WTC11 (cell line): ENCODE results near the gene CX3CL1. TPM values are rescaled to one million over a fixed set of nuclear protein-coding genes. Genes with fewer than 3 reads are reported as not detected.

Source experiments
- ATAC-seq: fragments of 200-7000 bp; cut with Tn5 transposase; 2 replicates; pipeline ENCODE4 v1.10.0; 2021; ENCODE audit warnings: mild to moderate bottlenecking, moderate library complexity
- CTCF ChIA-PET: fragments of 300-600 bp; sonication (Branson Sonifier 250); formaldehyde crosslinking; loops from one replicate; lab custom pipeline; 2021; ENCODE audit warnings: antibody characterized with exemption; lab: Charles Lee
- POLR2A ChIA-PET: fragments of 350-600 bp; sonication (Branson Sonifier 250); formaldehyde crosslinking; loops from one replicate; lab custom pipeline; 2021; ENCODE audit warnings: antibody characterized with exemption; lab: Charles Lee
- DNase-seq: peaks from one replicate; pipeline ENCODE4 v3.0.0; 2021; ENCODE audit warnings: low spot score
- H3K27ac Mint-ChIP-seq: 2 replicates; pipeline ENCODE4 v1.8.0; 2021; ENCODE audit warnings: mixed read lengths
- H3K27me3 Mint-ChIP-seq: 2 replicates; pipeline ENCODE4 v1.8.0; 2021; ENCODE audit warnings: low read depth, mild to moderate bottlenecking, moderate library complexity, mixed read lengths
- H3K36me3 Mint-ChIP-seq: 2 replicates; pipeline ENCODE4 v1.8.0; 2021; ENCODE audit warnings: mixed read lengths
- H3K4me1 Mint-ChIP-seq: 2 replicates; pipeline ENCODE4 v1.8.0; 2022; ENCODE audit warnings: mixed read lengths
- H3K4me3 Mint-ChIP-seq: 2 replicates; pipeline ENCODE4 v1.8.0; 2021; ENCODE audit warnings: mild to moderate bottlenecking, moderate library complexity, mixed read lengths
- H3K9me3 Mint-ChIP-seq: 2 replicates; pipeline ENCODE4 v1.8.0; 2021; ENCODE audit warnings: mixed read lengths
- ESRRA ChIP-seq: sonication (generic); formaldehyde crosslinking; IDR thresholded peaks from 2 replicates; pipeline ENCODE4 v1.8.1; 2022; ENCODE audit warnings: mild to moderate bottlenecking, missing genetic modification reagents, borderline replicate concordance
- FOXJ3 ChIP-seq: sonication (generic); formaldehyde crosslinking; IDR thresholded peaks from 2 replicates; pipeline ENCODE4 v1.9.0; 2021; ENCODE audit warnings: missing genetic modification reagents, mild to moderate bottlenecking, borderline replicate concordance
- JAZF1 ChIP-seq: fragments of 250-450 bp; sonication (Bioruptor Pico); IDR thresholded peaks from 2 replicates; pipeline ENCODE4 v1.9.0; 2021; ENCODE audit warnings: moderate library complexity, mild to moderate bottlenecking, inconsistent platforms
- NFE2L1 ChIP-seq: sonication (generic); formaldehyde crosslinking; IDR thresholded peaks from 2 replicates; pipeline ENCODE4 v1.8.1; 2023; ENCODE audit warnings: missing genetic modification reagents
- NFYB ChIP-seq: sonication (generic); formaldehyde crosslinking; conservative IDR thresholded peaks from 2 replicates; pipeline ENCODE4 v1.8.0; 2022; ENCODE audit warnings: low read depth, missing genetic modification reagents
- NR1H2 ChIP-seq: sonication (generic); formaldehyde crosslinking; IDR thresholded peaks from 2 replicates; pipeline ENCODE4 v1.9.0; 2021; ENCODE audit warnings: mild to moderate bottlenecking, moderate library complexity, missing genetic modification reagents
- NR3C1 ChIP-seq: sonication (generic); formaldehyde crosslinking; conservative IDR thresholded peaks from 2 replicates; pipeline ENCODE4 v1.8.1; 2023; ENCODE audit warnings: low read depth, mild to moderate bottlenecking, missing genetic modification reagents
- SOX15 ChIP-seq: fragments of 250-450 bp; sonication (Bioruptor Pico); IDR thresholded peaks from 2 replicates; pipeline ENCODE4 v1.9.0; 2021; ENCODE audit warnings: mild to moderate bottlenecking
- TP53 ChIP-seq: sonication (generic); formaldehyde crosslinking; IDR thresholded peaks from 2 replicates; pipeline ENCODE4 v1.8.1; 2023; ENCODE audit warnings: mild to moderate bottlenecking, missing genetic modification reagents
- ZNF263 ChIP-seq: sonication (generic); formaldehyde crosslinking; IDR thresholded peaks from 2 replicates; pipeline ENCODE4 v1.8.1; 2022; ENCODE audit warnings: low read depth, mild to moderate bottlenecking, moderate library complexity, missing genetic modification reagents
- ZNF317 ChIP-seq: sonication (generic); formaldehyde crosslinking; IDR thresholded peaks from 2 replicates; pipeline ENCODE4 v1.8.1; 2023; ENCODE audit warnings: low read depth, mild to moderate bottlenecking, moderate library complexity, missing genetic modification reagents, borderline replicate concordance
- ZNF396 ChIP-seq: fragments of 250-450 bp; sonication (Bioruptor Pico); IDR thresholded peaks from 2 replicates; pipeline ENCODE4 v1.8.0; 2021; ENCODE audit warnings: mild to moderate bottlenecking, moderate library complexity, borderline replicate concordance
- total RNA-seq: library from RNA; stranded (reverse); gene quantifications from 3 replicates; pipeline ENCODE4 v1.2.3, GENCODE V29; 2021
- TF ChIP-seq, protein P1 (sequence below): sonication (generic); formaldehyde crosslinking; IDR thresholded peaks from 2 replicates; pipeline ENCODE4 v1.8.0; 2022; ENCODE audit warnings: mild to moderate bottlenecking, missing genetic modification reagents
- TF ChIP-seq, protein P2 (sequence below): sonication (generic); formaldehyde crosslinking; IDR thresholded peaks from 2 replicates; pipeline ENCODE4 v1.8.0; 2022; ENCODE audit warnings: mild to moderate bottlenecking, missing genetic modification reagents
- TF ChIP-seq, protein P3 (sequence below): sonication (generic); formaldehyde crosslinking; IDR thresholded peaks from 2 replicates; pipeline ENCODE4 v1.8.0; 2022; ENCODE audit warnings: mild to moderate bottlenecking, missing genetic modification reagents
- TF ChIP-seq, protein P4 (sequence below): sonication (generic); formaldehyde crosslinking; IDR thresholded peaks from 2 replicates; pipeline ENCODE4 v1.8.1; 2022; ENCODE audit warnings: missing genetic modification reagents, borderline replicate concordance
- TF ChIP-seq, protein P5 (sequence below): sonication (generic); formaldehyde crosslinking; IDR thresholded peaks from 2 replicates; pipeline ENCODE4 v1.8.1; 2022; ENCODE audit warnings: mild to moderate bottlenecking, missing genetic modification reagents, moderate library complexity, borderline replicate concordance
- TF ChIP-seq, protein P6 (sequence below): sonication (generic); formaldehyde crosslinking; IDR thresholded peaks from 2 replicates; pipeline ENCODE4 v1.8.1; 2023; ENCODE audit warnings: mild to moderate bottlenecking, missing genetic modification reagents, moderate library complexity
- TF ChIP-seq, protein P7 (sequence below): fragments of 250-450 bp; sonication (Bioruptor Pico); conservative IDR thresholded peaks from 2 replicates; pipeline ENCODE4 v1.9.0; 2021; ENCODE audit warnings: mild to moderate bottlenecking

The CX3CL1 gene
- total RNA-seq, 1 experiment from 2014 or later: 1.2 TPM

DNA sequence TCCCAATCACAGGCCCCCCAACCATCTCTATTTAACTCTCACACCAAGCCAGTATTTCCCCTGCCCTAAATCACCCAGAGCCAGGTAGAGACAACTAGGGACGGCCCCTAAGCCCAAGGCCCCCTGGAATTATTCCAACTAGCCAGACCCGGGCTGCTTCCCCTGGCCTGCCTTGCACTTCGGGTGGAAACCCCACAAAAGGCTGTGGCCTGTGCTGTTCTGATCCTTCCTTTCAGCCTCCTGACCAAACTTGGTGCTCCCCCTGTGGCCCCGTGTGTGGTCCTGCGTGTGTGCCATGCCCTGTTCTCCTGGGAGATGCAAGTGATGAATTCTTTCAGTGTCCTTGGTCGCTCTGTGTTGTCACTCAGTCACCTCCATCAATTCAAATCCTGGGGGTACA is 47.2 kb downstream of the CX3CL1 start:
- peaks cover 34% of the 10 kb centered on the region for H3K4me1 Mint-ChIP-seq
- no peaks in the 10 kb centered on the region for H3K27me3 Mint-ChIP-seq
- DNase-seq (no peak), ATAC-seq (no peak)
- CTCF ChIA-PET: interaction anchor here (0.6 to 4.3 kb wide), 22 partner anchors 10 to 436 kb away, joined by 3 to 259 read pairs (median 8); partner anchors contain the start of genes CCL17, CIAPIN1, COQ9 and CX3CL1
- POLR2A ChIA-PET: no interaction called here
- H3K4me3 Mint-ChIP-seq: no peak overlapping the region
- H3K27ac Mint-ChIP-seq: no peak overlapping the region
- TF ChIP-seq, protein P1, sequence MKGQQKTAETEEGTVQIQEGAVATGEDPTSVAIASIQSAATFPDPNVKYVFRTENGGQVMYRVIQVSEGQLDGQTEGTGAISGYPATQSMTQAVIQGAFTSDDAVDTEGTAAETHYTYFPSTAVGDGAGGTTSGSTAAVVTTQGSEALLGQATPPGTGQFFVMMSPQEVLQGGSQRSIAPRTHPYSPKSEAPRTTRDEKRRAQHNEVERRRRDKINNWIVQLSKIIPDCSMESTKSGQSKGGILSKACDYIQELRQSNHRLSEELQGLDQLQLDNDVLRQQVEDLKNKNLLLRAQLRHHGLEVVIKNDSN (CRISPR knock-in tag): no peak
- TF ChIP-seq ESRRA (CRISPR knock-in tag): no peak
- TF ChIP-seq, protein P2, sequence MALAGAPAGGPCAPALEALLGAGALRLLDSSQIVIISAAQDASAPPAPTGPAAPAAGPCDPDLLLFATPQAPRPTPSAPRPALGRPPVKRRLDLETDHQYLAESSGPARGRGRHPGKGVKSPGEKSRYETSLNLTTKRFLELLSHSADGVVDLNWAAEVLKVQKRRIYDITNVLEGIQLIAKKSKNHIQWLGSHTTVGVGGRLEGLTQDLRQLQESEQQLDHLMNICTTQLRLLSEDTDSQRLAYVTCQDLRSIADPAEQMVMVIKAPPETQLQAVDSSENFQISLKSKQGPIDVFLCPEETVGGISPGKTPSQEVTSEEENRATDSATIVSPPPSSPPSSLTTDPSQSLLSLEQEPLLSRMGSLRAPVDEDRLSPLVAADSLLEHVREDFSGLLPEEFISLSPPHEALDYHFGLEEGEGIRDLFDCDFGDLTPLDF: no peak
- no peak for TF ChIP-seq NR3C1 (CRISPR knock-in tag)
- TF ChIP-seq, protein P3, sequence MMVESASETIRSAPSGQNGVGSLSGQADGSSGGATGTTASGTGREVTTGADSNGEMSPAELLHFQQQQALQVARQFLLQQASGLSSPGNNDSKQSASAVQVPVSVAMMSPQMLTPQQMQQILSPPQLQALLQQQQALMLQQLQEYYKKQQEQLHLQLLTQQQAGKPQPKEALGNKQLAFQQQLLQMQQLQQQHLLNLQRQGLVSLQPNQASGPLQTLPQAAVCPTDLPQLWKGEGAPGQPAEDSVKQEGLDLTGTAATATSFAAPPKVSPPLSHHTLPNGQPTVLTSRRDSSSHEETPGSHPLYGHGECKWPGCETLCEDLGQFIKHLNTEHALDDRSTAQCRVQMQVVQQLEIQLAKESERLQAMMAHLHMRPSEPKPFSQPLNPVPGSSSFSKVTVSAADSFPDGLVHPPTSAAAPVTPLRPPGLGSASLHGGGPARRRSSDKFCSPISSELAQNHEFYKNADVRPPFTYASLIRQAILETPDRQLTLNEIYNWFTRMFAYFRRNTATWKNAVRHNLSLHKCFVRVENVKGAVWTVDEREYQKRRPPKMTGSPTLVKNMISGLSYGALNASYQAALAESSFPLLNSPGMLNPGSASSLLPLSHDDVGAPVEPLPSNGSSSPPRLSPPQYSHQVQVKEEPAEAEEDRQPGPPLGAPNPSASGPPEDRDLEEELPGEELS: no peak
- TF ChIP-seq JAZF1 (CRISPR knock-in tag): no peak
- TF ChIP-seq NFE2L1: no peak
- TF ChIP-seq, protein P4, sequence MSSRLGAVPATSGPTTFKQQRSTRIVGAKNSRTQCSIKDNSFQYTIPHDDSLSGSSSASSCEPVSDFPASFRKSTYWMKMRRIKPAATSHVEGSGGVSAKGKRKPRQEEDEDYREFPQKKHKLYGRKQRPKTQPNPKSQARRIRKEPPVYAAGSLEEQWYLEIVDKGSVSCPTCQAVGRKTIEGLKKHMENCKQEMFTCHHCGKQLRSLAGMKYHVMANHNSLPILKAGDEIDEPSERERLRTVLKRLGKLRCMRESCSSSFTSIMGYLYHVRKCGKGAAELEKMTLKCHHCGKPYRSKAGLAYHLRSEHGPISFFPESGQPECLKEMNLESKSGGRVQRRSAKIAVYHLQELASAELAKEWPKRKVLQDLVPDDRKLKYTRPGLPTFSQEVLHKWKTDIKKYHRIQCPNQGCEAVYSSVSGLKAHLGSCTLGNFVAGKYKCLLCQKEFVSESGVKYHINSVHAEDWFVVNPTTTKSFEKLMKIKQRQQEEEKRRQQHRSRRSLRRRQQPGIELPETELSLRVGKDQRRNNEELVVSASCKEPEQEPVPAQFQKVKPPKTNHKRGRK (CRISPR knock-in tag): no peak
- TF ChIP-seq, protein P5, sequence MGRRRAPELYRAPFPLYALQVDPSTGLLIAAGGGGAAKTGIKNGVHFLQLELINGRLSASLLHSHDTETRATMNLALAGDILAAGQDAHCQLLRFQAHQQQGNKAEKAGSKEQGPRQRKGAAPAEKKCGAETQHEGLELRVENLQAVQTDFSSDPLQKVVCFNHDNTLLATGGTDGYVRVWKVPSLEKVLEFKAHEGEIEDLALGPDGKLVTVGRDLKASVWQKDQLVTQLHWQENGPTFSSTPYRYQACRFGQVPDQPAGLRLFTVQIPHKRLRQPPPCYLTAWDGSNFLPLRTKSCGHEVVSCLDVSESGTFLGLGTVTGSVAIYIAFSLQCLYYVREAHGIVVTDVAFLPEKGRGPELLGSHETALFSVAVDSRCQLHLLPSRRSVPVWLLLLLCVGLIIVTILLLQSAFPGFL (CRISPR knock-in tag): no peak
- TF ChIP-seq NR1H2 (CRISPR knock-in tag): no peak
- TF ChIP-seq NFYB: no peak
- TF ChIP-seq ZNF317 (CRISPR knock-in tag): no peak
- no peak for TF ChIP-seq SOX15
- TF ChIP-seq ZNF263: no peak
- no peak for TF ChIP-seq ZNF396 (CRISPR knock-in tag)
- TF ChIP-seq, protein P6, sequence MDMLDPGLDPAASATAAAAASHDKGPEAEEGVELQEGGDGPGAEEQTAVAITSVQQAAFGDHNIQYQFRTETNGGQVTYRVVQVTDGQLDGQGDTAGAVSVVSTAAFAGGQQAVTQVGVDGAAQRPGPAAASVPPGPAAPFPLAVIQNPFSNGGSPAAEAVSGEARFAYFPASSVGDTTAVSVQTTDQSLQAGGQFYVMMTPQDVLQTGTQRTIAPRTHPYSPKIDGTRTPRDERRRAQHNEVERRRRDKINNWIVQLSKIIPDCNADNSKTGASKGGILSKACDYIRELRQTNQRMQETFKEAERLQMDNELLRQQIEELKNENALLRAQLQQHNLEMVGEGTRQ (CRISPR knock-in tag): no peak
- TF ChIP-seq TP53: no peak
- no peak for TF ChIP-seq FOXJ3 (CRISPR knock-in tag)
- TF ChIP-seq, protein P7, sequence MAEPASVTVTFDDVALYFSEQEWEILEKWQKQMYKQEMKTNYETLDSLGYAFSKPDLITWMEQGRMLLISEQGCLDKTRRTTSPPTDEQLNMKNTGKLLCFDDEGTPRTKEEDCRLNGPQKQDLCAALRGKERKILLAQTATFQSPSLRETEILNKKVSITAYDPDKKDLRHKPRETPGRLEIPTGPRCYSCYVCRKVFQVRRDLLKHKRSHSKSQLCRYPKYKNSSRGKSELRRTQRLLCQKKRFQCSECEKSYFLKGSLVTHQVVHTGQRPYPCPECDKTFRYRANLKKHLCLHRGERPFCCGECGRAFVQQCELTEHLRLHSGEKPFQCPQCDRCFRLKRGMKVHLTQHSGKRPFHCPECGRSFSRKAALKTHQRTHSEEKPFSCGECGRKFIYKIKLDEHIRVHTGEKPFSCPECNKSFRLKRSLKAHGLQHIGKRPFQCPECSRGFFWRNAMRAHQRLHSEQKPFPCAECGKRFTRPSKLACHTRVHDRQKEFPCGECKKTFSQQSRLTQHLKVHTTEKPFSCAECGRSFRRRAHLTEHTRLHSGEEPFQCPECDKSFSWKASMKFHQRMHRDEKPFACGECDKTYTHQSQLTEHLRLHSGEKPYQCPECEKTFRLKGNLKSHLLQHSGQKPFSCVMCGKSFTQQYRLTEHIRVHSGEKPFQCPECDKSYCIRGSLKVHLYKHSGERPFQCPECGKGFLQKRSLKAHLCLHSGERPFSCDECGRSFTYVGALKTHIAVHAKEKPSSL (CRISPR knock-in tag): no peak
- no peaks in the 10 kb centered on the region for H3K36me3 Mint-ChIP-seq
- H3K9me3 Mint-ChIP-seq: no peaks in the 10 kb centered on the region
